HepG2 (cell line): ENCODE data around the gene IPO5.
"Not testable (repeated sequence)": the region's sequence is repeated elsewhere in the genome, so short reads cannot be mapped to it uniquely, and the experiment has no call there.

Experiments
- HDAC2 ChIP-seq: sonication (generic); formaldehyde crosslinking; IDR thresholded peaks from 2 replicates; pipeline ENCODE4 v1.4.0; 2020; ENCODE audit warnings: missing genetic modification reagents
- RFX5 ChIP-seq: IDR thresholded peaks from 2 replicates; pipeline ENCODE4 v1.6.1; 2011; ENCODE audit warnings: low read depth, low read length, improper control_type of control experiment
- XRCC5 ChIP-seq: fragments of 200-400 bp; formaldehyde crosslinking; optimal IDR thresholded peaks from 2 replicates; pipeline ENCODE3; 2017; ENCODE audit warnings: mild to moderate bottlenecking, low read length
- ZFP36 ChIP-seq: fragments of 150-350 bp; IDR thresholded peaks from 2 replicates; pipeline ENCODE4 v1.6.1; 2018; ENCODE audit warnings: borderline replicate concordance, low read length, low read depth; ENCODE audit not compliant: partially characterized antibody

DNA sequence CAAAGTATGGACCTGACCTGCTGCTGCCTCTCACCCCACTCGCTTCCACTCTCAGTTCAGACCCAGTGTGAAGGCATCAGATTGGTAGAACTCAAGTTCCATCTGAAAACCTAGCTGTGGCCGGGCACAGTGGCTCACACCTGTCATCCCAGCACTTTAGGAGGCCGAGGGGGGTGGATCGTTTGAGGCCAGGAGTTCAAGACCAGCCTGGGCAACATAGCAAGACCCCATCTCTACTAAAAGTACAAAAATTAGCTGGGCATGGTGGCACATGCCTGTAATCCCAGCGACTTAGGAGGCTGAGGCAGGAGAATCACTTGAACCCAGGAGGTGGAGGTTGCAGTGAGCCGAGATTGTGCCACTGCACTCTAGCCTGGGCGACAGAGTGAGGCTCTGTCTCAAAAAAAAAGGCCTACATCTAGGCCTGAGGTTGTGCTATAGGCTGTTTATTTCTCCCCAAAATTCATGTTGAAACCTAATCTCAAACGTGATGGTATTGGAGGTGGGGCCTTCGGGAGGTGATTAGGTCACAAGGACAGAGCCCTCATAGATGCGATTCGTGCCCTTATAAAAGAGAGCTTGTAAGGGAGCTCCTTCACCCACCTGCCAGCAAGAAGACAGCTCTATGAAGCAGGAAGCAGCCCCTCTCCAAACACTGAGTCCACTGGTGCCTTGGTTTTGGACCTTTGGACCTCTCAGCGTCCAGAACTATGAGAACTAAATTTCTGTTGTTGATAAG lies 83.3 kb downstream of the IPO5 start:
- not testable (repeated sequence) for TF ChIP-seq XRCC5; ZFP36; HDAC2 (CRISPR knock-in tag); RFX5
